ENCODE measurements around the gene TRANK1.
"Not testable (repeated sequence)": the region's sequence is repeated elsewhere in the genome, so short reads cannot be mapped to it uniquely, and the experiment has no call there.

TRANK1 gene

DNA sequence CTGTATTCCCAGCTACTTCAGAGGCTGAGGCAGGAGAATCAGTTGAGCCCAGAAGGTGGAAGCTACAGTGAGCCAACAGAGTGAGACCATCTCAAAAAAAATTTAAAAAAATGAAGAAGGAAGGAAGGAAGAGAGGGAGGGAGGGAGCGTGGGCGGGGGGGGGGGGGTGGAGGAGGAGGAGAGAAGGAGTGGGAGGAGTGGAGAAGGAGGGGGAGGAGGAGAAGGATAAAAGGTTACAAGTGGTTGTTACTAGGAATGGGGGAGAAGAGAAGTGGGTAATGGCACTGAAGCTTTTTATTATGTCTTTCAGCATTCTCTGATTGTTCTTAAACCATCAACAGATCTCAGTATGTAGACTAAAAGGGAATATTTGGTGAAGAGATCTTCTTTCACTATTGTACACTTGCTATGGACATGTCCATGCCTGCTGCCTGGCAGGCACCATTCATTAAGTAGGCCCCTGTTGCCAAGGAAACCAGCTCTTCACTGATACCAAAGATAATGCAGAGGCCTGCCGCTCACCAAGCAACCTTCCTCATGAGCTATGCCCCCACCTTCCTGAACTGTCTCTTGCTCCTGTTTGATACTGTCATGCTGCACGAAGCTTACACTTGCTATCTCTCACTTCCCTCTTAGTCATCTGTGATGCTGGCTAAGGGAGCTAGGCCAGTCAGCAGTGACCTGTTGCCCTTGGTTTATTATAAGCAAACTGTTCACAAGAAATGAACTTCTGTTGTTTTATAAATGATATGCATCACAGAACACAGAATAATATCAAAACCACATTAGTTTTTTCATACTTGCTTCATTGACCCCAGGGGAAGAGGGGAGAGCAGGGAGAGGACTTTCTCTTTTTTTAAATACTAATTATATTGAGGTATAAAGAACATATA is 24.9 kb upstream of the TRANK1 start:
- peak in 1 of 2 experiments; percentile 54 for DNase-seq (ENCODE audit: low read depth in 1 of 2, low spot score in 1 of 2)
- in situ Hi-C loops (cut with HindIII; ENCODE audit: low pct_unique_long_range_greater_than_20kb, low sequenced_read_pairs): no loop called here
- TF ChIP-seq JUND (IDR thresholded peaks at IDR 0.05; ENCODE audit: low read depth): no peak

- in situ Hi-C loops (cut with HindIII; ENCODE audit: low pct_unique_long_range_greater_than_20kb, low sequenced_read_pairs): no loop called here
- no peak for TF ChIP-seq JUND (IDR thresholded peaks at IDR 0.05; ENCODE audit: low read depth)
- DNase-seq (ENCODE audit: low read depth in 1 of 2, low spot score in 1 of 2): no peak
Measured at GRCh38 chr3:36969085-36969484, 24.2 kb upstream of the TRANK1 start.

DNA sequence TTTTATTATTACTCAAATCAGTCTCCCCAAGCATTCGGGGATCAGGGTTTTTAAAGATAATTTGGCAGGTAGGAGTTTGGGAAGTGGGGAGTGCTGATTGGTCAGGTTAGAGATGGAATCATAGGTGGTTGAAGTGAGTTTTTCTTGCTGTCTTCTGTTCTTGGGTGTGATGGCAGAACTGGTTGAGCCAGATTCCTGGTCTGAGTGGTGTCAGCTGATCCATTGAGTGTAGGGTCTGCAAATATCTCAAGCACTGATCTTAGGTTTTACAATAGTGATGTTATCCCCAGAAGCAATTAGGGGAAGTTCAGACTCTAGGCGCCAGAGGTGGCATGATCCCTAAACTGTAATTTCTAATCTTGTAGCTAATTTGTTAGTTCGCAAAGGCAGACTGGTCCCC is 20.6 kb upstream of the TRANK1 start:
- in situ Hi-C loops (cut with HindIII; ENCODE audit: low pct_unique_long_range_greater_than_20kb, low sequenced_read_pairs): no loop called here
- no peak for TF ChIP-seq JUND (IDR thresholded peaks at IDR 0.05; ENCODE audit: low read depth)
- peak in 1 of 2 experiments; percentile 67 for DNase-seq (ENCODE audit: low read depth in 1 of 2, low spot score in 1 of 2)

GRCh38 chr3:36964817-36965216 is 20.0 kb upstream of the TRANK1 start:
- no peak for TF ChIP-seq JUND (IDR thresholded peaks at IDR 0.05; ENCODE audit: low read depth)
- in situ Hi-C loops (cut with HindIII; ENCODE audit: low pct_unique_long_range_greater_than_20kb, low sequenced_read_pairs): no loop called here
- no peak for DNase-seq (ENCODE audit: low read depth in 1 of 2, low spot score in 1 of 2)

- no peak for DNase-seq (ENCODE audit: low read depth in 1 of 2, low spot score in 1 of 2)
- in situ Hi-C loops (cut with HindIII; ENCODE audit: low pct_unique_long_range_greater_than_20kb, low sequenced_read_pairs): no loop called here
- no peak for TF ChIP-seq JUND (IDR thresholded peaks at IDR 0.05; ENCODE audit: low read depth)
Measured at GRCh38 chr3:36964331-36964730, 19.5 kb upstream of the TRANK1 start.

- DNase-seq (ENCODE audit: low read depth in 1 of 2, low spot score in 1 of 2); in situ Hi-C loops (cut with HindIII; ENCODE audit: low pct_unique_long_range_greater_than_20kb, low sequenced_read_pairs): not testable (repeated sequence)
Measured at GRCh38 chr3:36963008-36963407, 18.2 kb upstream of the TRANK1 start.

- no peak for DNase-seq (ENCODE audit: low read depth in 1 of 2, low spot score in 1 of 2)
- TF ChIP-seq JUND (IDR thresholded peaks at IDR 0.05; ENCODE audit: low read depth): no peak
- in situ Hi-C loops (cut with HindIII; ENCODE audit: low pct_unique_long_range_greater_than_20kb, low sequenced_read_pairs): no loop called here
Measured at GRCh38 chr3:36960502-36960901, 15.6 kb upstream of the TRANK1 start.

GRCh38 chr3:36959821-36960220 is 15.0 kb upstream of the TRANK1 start:
- DNase-seq (ENCODE audit: low read depth in 1 of 2, low spot score in 1 of 2): peak in 1 of 2 experiments; percentile 68
- in situ Hi-C loops (cut with HindIII; ENCODE audit: low pct_unique_long_range_greater_than_20kb, low sequenced_read_pairs): no loop called here
- TF ChIP-seq JUND (IDR thresholded peaks at IDR 0.05; ENCODE audit: low read depth): no peak

- no peak for TF ChIP-seq JUND (IDR thresholded peaks at IDR 0.05; ENCODE audit: low read depth)
- in situ Hi-C loops (cut with HindIII; ENCODE audit: low pct_unique_long_range_greater_than_20kb, low sequenced_read_pairs): no loop called here
- no peak for DNase-seq (ENCODE audit: low read depth in 1 of 2, low spot score in 1 of 2)
Measured at GRCh38 chr3:36957862-36958686, 13.2 kb upstream of the TRANK1 start.

GRCh38 chr3:36957063-36957462 is 12.2 kb upstream of the TRANK1 start:
- in situ Hi-C loops (cut with HindIII; ENCODE audit: low pct_unique_long_range_greater_than_20kb, low sequenced_read_pairs): no loop called here
- TF ChIP-seq JUND (IDR thresholded peaks at IDR 0.05; ENCODE audit: low read depth): no peak
- no peak for DNase-seq (ENCODE audit: low read depth in 1 of 2, low spot score in 1 of 2)

DNA sequence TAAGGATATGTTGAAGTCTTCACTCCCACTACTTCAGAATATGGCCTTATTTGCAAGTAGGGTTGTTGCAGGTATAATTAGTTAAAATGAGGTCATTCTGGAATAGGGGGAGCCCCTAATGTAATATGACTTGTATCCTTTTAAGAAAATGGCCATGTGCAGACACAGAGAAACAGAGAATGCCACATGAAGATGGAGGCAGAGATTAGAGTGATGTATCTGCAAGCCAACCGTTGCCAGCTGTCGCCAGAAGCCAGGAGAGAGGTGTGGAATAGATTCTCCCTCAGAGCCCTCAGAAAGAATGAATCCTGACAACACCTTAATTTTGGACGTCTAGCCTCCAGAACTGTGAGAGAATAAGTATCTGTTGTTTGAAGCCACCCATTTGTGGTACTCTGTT is 11.3 kb upstream of the TRANK1 start:
- DNase-seq (ENCODE audit: low read depth in 1 of 2, low spot score in 1 of 2): no peak
- no peak for TF ChIP-seq JUND (IDR thresholded peaks at IDR 0.05; ENCODE audit: low read depth)
- in situ Hi-C loops (cut with HindIII; ENCODE audit: low pct_unique_long_range_greater_than_20kb, low sequenced_read_pairs): no loop called here

GRCh38 chr3:36954452-36955134 is 9.7 kb upstream of the TRANK1 start:
- TF ChIP-seq JUND (IDR thresholded peaks at IDR 0.05; ENCODE audit: low read depth): no peak
- no peak for DNase-seq (ENCODE audit: low read depth in 1 of 2, low spot score in 1 of 2)
- in situ Hi-C loops (cut with HindIII; ENCODE audit: low pct_unique_long_range_greater_than_20kb, low sequenced_read_pairs): no loop called here

GRCh38 chr3:36947814-36948213 is 3.0 kb upstream of the TRANK1 start:
- DNase-seq (ENCODE audit: low read depth in 1 of 2, low spot score in 1 of 2); in situ Hi-C loops (cut with HindIII; ENCODE audit: low pct_unique_long_range_greater_than_20kb, low sequenced_read_pairs): not testable (repeated sequence)

Data from T47D (cell line).